Right lobe of liver (tissue), 6 donors: ENCODE data around the gene ILF3. TPM values are rescaled to one million over a fixed set of nuclear protein-coding genes. Genes with fewer than 3 reads are reported as not detected.

Experiments
- ATAC-seq, 4 donors: fragments of 200-7000 bp; cut with Tn5 transposase; one replicate each; pipeline ENCODE4 v1.9.1; 2020; ENCODE audit warnings: mild to moderate bottlenecking in 4 of 4, moderate library complexity in 4 of 4
- DNase-seq, 3 donors: peaks; one replicate each; pipeline ENCODE4 v3.0.0-alpha.2; 2020
- H3K27ac ChIP-seq, 3 donors: fragments of 200-600 bp; one replicate each; pipeline ENCODE4 v1.8.0; 2022
- H3K27me3 ChIP-seq, 2 donors: fragments of 200-600 bp; one replicate each; pipeline ENCODE4 v1.8.0; 2022
- H3K36me3 ChIP-seq, 4 donors: fragments of 200-600 bp; sonication (generic) in 1 of 4; one replicate each; pipeline versions ENCODE4 v1.5.1 to v1.8.0; 2017 to 2022; ENCODE audit warnings: control low read depth in 1 of 4
- H3K4me1 ChIP-seq, 4 donors: fragments of 200-600 bp; sonication (generic) in 1 of 4; one replicate each; pipeline versions ENCODE4 v1.5.1 to v1.8.0; 2017 to 2022; ENCODE audit warnings: control low read depth in 1 of 4
- H3K4me3 ChIP-seq, 3 donors: fragments of 200-600 bp; one replicate each; pipeline ENCODE4 v1.8.0; 2022
- H3K9me3 ChIP-seq, 4 donors: fragments of 200-600 bp; sonication (generic) in 1 of 4; one replicate each; pipeline versions ENCODE4 v1.5.1 to v1.8.0; 2017 to 2022; ENCODE audit warnings: control low read depth in 1 of 4
- CTCF ChIP-seq, 4 donors: fragments of 200-600 bp in 3 of 4; fragments of 450-650 bp in 1 of 4; IDR thresholded peaks; one replicate each; pipeline versions ENCODE4 v1.5.1 to v1.8.0; 2016 to 2022; ENCODE audit warnings: antibody characterized with exemption in 4 of 4, mild to moderate bottlenecking in 2 of 4
- POLR2A ChIP-seq: fragments of 450-650 bp; IDR thresholded peaks from one replicate; pipeline ENCODE4 v1.6.1; 2017; ENCODE audit warnings: antibody characterized with exemption, mild to moderate bottlenecking
- WGBS: methylation state at CpG from one replicate; pipeline ENCODE4 v1.1.6; 2018; ENCODE audit warnings: low coverage, low lambda C conversion rate; ENCODE audit not compliant: insufficient coverage; ENCODE audit errors: missing lambda C conversion rate; 5-methylcytosine and 5-hydroxymethylcytosine counted together
- intact Hi-C, 2 donors: fragments of 100-400 bp; cut with DNase I; formaldehyde crosslinking; loops; one replicate each; pipeline versions ENCODE4 v1.11.2 to v1.14.1; 2022
- total RNA-seq, 6 experiments: library from RNA; depleted of rRNA in 2 of 6; stranded (reverse); fragments of >200 nt in 2 of 6; fragmentation: NEBNext Ultra II Directional in 3 of 6; extraction: Animal tissue kit (Norgen Biotek cat#: 25700) in 3 of 6; gene quantifications; one replicate each; pipeline versions ENCODE4 v1.1.0 to v1.2.4, GENCODE V29; 2016 to 2023
- donor health status: DM: no; HTN: yes; CAD: no.
- donor health status: DM: no; HTN: no; CAD: no.
- donor health status: DM: no; HTN: no; CAD: no.
- donor health status: DM: no; HTN: yes; CAD: no.
- donor health status: DM: no; HTN: yes; CAD: no.

The ILF3 gene
- total RNA-seq, 6 experiments from 2014 or later: 40.0 to 82.3 (median 54.8) TPM

- peaks cover 0 to 17% (median 4%) of the 10 kb centered on the region in 4 donors for H3K4me1 ChIP-seq
- ATAC-seq: no peak
- TF ChIP-seq POLR2A: no peak
- no peak for TF ChIP-seq CTCF (IDR thresholded peaks at IDR 0.05)
- H3K27me3 ChIP-seq: no peaks in the 10 kb centered on the region
- no peak for DNase-seq
- H3K36me3 ChIP-seq: no peaks in the 10 kb centered on the region
- intact Hi-C loops: no loop called here
- H3K27ac ChIP-seq: peak overlapping the region in 1 of 3 donors; percentile 8
- no peaks in the 10 kb centered on the region for H3K9me3 ChIP-seq
- H3K4me3 ChIP-seq: no peak overlapping the region
- WGBS: 87% methylated on average over 5 of the region's 6 CpGs
Observed at GRCh38 chr19:10720607-10721125, 66.5 kb downstream of the ILF3 start.

- intact Hi-C loops: no loop called here
- 89% methylated on average over 1 of the region's 3 CpGs for WGBS
- Histone ChIP-seq H3K9me3 (no peaks in the 10 kb centered on the region), H3K27ac (no peak overlapping the region), H3K4me1 (peaks cover 0 to 16% (median 4%) of the 10 kb centered on the region in 4 donors), H3K36me3 (no peaks in the 10 kb centered on the region), H3K4me3 (no peak overlapping the region), H3K27me3 (no peaks in the 10 kb centered on the region)
- TF ChIP-seq CTCF (IDR thresholded peaks at IDR 0.05): no peak
- TF ChIP-seq POLR2A: no peak
- DNase-seq (no peak), ATAC-seq (no peak)
Observed at GRCh38 chr19:10723591-10723990, 69.4 kb downstream of the ILF3 start.

GRCh38 chr19:10724573-10725071 is 70.5 kb downstream of the ILF3 start:
- ATAC-seq (no peak), DNase-seq (no peak)
- intact Hi-C loops: no loop called here
- no peak overlapping the region for H3K27ac ChIP-seq
- no peaks in the 10 kb centered on the region for H3K9me3 ChIP-seq
- WGBS: 80% methylated on average over 8 of the region's 12 CpGs
- no peaks in the 10 kb centered on the region for H3K27me3 ChIP-seq
- H3K4me1 ChIP-seq: peaks cover 0 to 7% (median under 1%) of the 10 kb centered on the region in 4 donors
- no peak for TF ChIP-seq POLR2A
- TF ChIP-seq CTCF (IDR thresholded peaks at IDR 0.05): no peak
- no peaks in the 10 kb centered on the region for H3K36me3 ChIP-seq
- H3K4me3 ChIP-seq: no peak overlapping the region

GRCh38 chr19:10725415-10725814 is 71.3 kb downstream of the ILF3 start:
- Histone ChIP-seq H3K4me3 (no peak overlapping the region), H3K27me3 (no peaks in the 10 kb centered on the region), H3K27ac (no peak overlapping the region), H3K4me1 (peaks cover 0 to 3% (median 0%) of the 10 kb centered on the region in 4 donors), H3K9me3 (no peaks in the 10 kb centered on the region), H3K36me3 (no peaks in the 10 kb centered on the region)
- intact Hi-C loops: no loop called here
- DNase-seq: no peak
- 63% methylated on average over 3 of the region's 4 CpGs for WGBS
- no peak for TF ChIP-seq POLR2A
- TF ChIP-seq CTCF (IDR thresholded peaks at IDR 0.05): no peak
- ATAC-seq: no peak
